Neuronal stem cell (in vitro differentiated cells): ENCODE data around the gene COA7.
A peak's percentile ranks its signal among the peaks of the same experiment; 100 is the strongest.
"Not testable (repeated sequence)": the region's sequence is repeated elsewhere in the genome, so short reads cannot be mapped to it uniquely, and the experiment has no call there.

Experiments
- DNase-seq: peaks from one replicate; pipeline ENCODE4 v3.0.0-alpha.2; 2013; ENCODE audit warnings: low spot score
- H2AFZ ChIP-seq: one replicate; pipeline ENCODE4 v1.6.1; 2013; ENCODE audit warnings: mild to moderate bottlenecking, low read length, inconsistent platforms
- H2AK5ac ChIP-seq: 2 replicates; pipeline ENCODE4 v1.6.1; 2013; ENCODE audit warnings: low read depth, mild to moderate bottlenecking, inconsistent platforms, low read length, moderate library complexity, mixed read lengths
- H2BK120ac ChIP-seq: 2 replicates; pipeline ENCODE4 v1.6.1; 2013; ENCODE audit warnings: low read depth, mild to moderate bottlenecking, inconsistent platforms, low read length, moderate library complexity, mixed read lengths
- H2BK12ac ChIP-seq: one replicate; pipeline ENCODE4 v1.6.1; 2013; ENCODE audit warnings: low read length, inconsistent platforms
- H2BK15ac ChIP-seq: 2 replicates; pipeline ENCODE4 v1.6.1; 2013; ENCODE audit warnings: mild to moderate bottlenecking, low read length, inconsistent platforms, mixed read lengths
- H2BK5ac ChIP-seq: one replicate; pipeline ENCODE4 v1.6.1; 2013; ENCODE audit warnings: inconsistent platforms, mild to moderate bottlenecking, low read length, moderate library complexity
- H3K14ac ChIP-seq: one replicate; pipeline ENCODE4 v1.6.1; 2013; ENCODE audit warnings: low read length, inconsistent platforms
- H3K18ac ChIP-seq: 2 replicates; pipeline ENCODE4 v1.6.1; 2013; ENCODE audit warnings: low read length, inconsistent platforms
- H3K23ac ChIP-seq: 2 replicates; pipeline ENCODE4 v1.6.1; 2013; ENCODE audit warnings: low read depth, mild to moderate bottlenecking, mixed read lengths, low read length, inconsistent platforms; ENCODE audit not compliant: poor library complexity
- H3K27ac ChIP-seq: replicated peaks from 3 replicates; pipeline ENCODE4 v1.5.1; 2013; ENCODE audit warnings: low read length, inconsistent platforms
- H3K27me3 ChIP-seq, 3 experiments: 2 replicates each; pipeline ENCODE4 v1.6.1; 2013; ENCODE audit warnings: low read length in 3 of 3, mild to moderate bottlenecking in 2 of 3, inconsistent platforms in 1 of 3, low read depth in 1 of 3, mixed read lengths in 1 of 3, moderate library complexity in 1 of 3; ENCODE audit not compliant: control insufficient read depth in 3 of 3, insufficient read depth in 3 of 3
- H3K36me3 ChIP-seq, 2 donors: replicated peaks in 1 of 2; 2 replicates each; pipeline ENCODE4 v1.6.1; 2013; ENCODE audit warnings: low read length in 2 of 2; ENCODE audit not compliant: control insufficient read depth in 2 of 2, insufficient read depth in 2 of 2
- H3K4ac ChIP-seq: 2 replicates; pipeline ENCODE4 v1.6.1; 2013; ENCODE audit warnings: inconsistent platforms, mild to moderate bottlenecking, low read length, moderate library complexity
- H3K4me1 ChIP-seq, 2 donors: 1 replicate in 1 of 2; 2 replicates in 1 of 2; pipeline ENCODE4 v1.6.1; 2013; ENCODE audit warnings: low read length in 2 of 2, low read depth in 1 of 2; ENCODE audit not compliant: control insufficient read depth in 2 of 2, insufficient read depth in 1 of 2
- H3K4me2 ChIP-seq: one replicate; pipeline ENCODE4 v1.6.1; 2013; ENCODE audit warnings: mild to moderate bottlenecking, low read length, inconsistent platforms; ENCODE audit not compliant: insufficient read depth, poor library complexity, severe bottlenecking
- H3K4me3 ChIP-seq, 2 donors: 2 replicates each; pipeline ENCODE4 v1.5.1; 2013; ENCODE audit warnings: low read length in 2 of 2, mild to moderate bottlenecking in 2 of 2, inconsistent platforms in 1 of 2, moderate library complexity in 1 of 2
- H3K79me1 ChIP-seq: one replicate; pipeline ENCODE4 v1.6.1; 2013; ENCODE audit warnings: low read depth, mild to moderate bottlenecking, inconsistent platforms, low read length, moderate library complexity
- H3K9ac ChIP-seq: one replicate; pipeline ENCODE4 v1.6.1; 2013; ENCODE audit warnings: mild to moderate bottlenecking, low read depth, low read length, inconsistent platforms; ENCODE audit not compliant: poor library complexity
- H3K9me3 ChIP-seq, 2 donors: replicated peaks in 1 of 2; 2 replicates each; pipeline versions ENCODE3 to v1.6.1; 2013; ENCODE audit warnings: low read length in 2 of 2, mild to moderate bottlenecking in 2 of 2, inconsistent platforms in 1 of 2, low read depth in 1 of 2, mixed read lengths in 1 of 2, moderate library complexity in 1 of 2; ENCODE audit not compliant: control insufficient read depth in 2 of 2, insufficient read depth in 1 of 2
- H4K8ac ChIP-seq: one replicate; pipeline ENCODE4 v1.6.1; 2013; ENCODE audit warnings: low read depth, mild to moderate bottlenecking, inconsistent platforms, low read length, moderate library complexity
- H4K91ac ChIP-seq: one replicate; pipeline ENCODE4 v1.6.1; 2013; ENCODE audit warnings: low read length, low read depth, mild to moderate bottlenecking, inconsistent platforms; ENCODE audit not compliant: poor library complexity
- WGBS, 2 donors: extraction: QIAGEN DNeasy Blood & Tissue Kit; methylation state at CpG; one replicate each; pipeline ENCODE4 v1.1.7; 2013; ENCODE audit warnings: missing lambda C conversion rate in 2 of 2, mixed read lengths in 1 of 2; ENCODE audit not compliant: insufficient read length in 2 of 2, insufficient replicate concordance in 1 of 2; ENCODE audit errors: extremely low coverage in 2 of 2; 5-methylcytosine and 5-hydroxymethylcytosine counted together

The COA7 gene

GRCh38 chr1:52692697-52693096 lies 5.5 kb downstream of the COA7 start:
- peaks cover 0 to 9% of the 10 kb centered on the region in 2 donors for H3K9me3 ChIP-seq
- H3K27me3 ChIP-seq: no peaks in the 10 kb centered on the region
- H3K27ac ChIP-seq: no peak overlapping the region
- H2BK12ac ChIP-seq: no peak overlapping the region
- H3K23ac ChIP-seq: no peak overlapping the region
- H4K91ac ChIP-seq: no peak overlapping the region
- peaks cover 20 to 59% of the 10 kb centered on the region in 2 donors for H3K36me3 ChIP-seq
- no peak for DNase-seq
- no peak overlapping the region for H2BK15ac ChIP-seq
- WGBS, 2 donors: no CpG with 5 or more reads among the region's 4 CpGs
- H3K14ac ChIP-seq: no peak overlapping the region
- H2BK120ac ChIP-seq: no peak overlapping the region
- no peak overlapping the region for H3K18ac ChIP-seq
- peaks cover under 1% of the 10 kb centered on the region for H3K79me1 ChIP-seq
- H2AFZ ChIP-seq: no peak overlapping the region
- no peak overlapping the region for H3K4me3 ChIP-seq
- no peak overlapping the region for H4K8ac ChIP-seq
- peaks cover 0 to 2% of the 10 kb centered on the region in 2 donors for H3K4me1 ChIP-seq
- H2AK5ac ChIP-seq: no peak overlapping the region
- H3K4ac ChIP-seq: no peak overlapping the region
- H3K4me2 ChIP-seq: no peak overlapping the region
- no peak overlapping the region for H2BK5ac ChIP-seq
- H3K9ac ChIP-seq: no peak overlapping the region

- no CpG with 5 or more reads among the region's 3 CpGs for WGBS, 2 donors
- H3K9me3 ChIP-seq: peaks cover 0 to 4% of the 10 kb centered on the region in 2 donors
- no peak overlapping the region for H2BK12ac ChIP-seq
These were observed 6.3 kb downstream of the COA7 start for GRCh38 chr1:52691821-52692220.

GRCh38 chr1:52686830-52687229 lies 11.3 kb downstream of the COA7 start:
- no peaks in the 10 kb centered on the region for H3K9me3 ChIP-seq
- no peak overlapping the region for H2BK120ac ChIP-seq
- no peak overlapping the region for H4K8ac ChIP-seq
- H3K4me1 ChIP-seq: no peaks in the 10 kb centered on the region
- no peak overlapping the region for H3K27ac ChIP-seq
- H2AFZ ChIP-seq: no peak overlapping the region
- H4K91ac ChIP-seq: no peak overlapping the region
- H2BK5ac ChIP-seq: no peak overlapping the region
- no CpG with 5 or more reads among the region's 5 CpGs for WGBS, 2 donors
- H3K23ac ChIP-seq: no peak overlapping the region
- H2AK5ac ChIP-seq: no peak overlapping the region
- H3K27me3 ChIP-seq: no peaks in the 10 kb centered on the region
- no peak overlapping the region for H3K4ac ChIP-seq
- no peak overlapping the region for H3K4me2 ChIP-seq
- H2BK12ac ChIP-seq: no peak overlapping the region
- H2BK15ac ChIP-seq: no peak overlapping the region
- no peaks in the 10 kb centered on the region for H3K79me1 ChIP-seq
- H3K14ac ChIP-seq: no peak overlapping the region
- H3K36me3 ChIP-seq: peaks cover 17 to 58% of the 10 kb centered on the region in 2 donors
- no peak overlapping the region for H3K4me3 ChIP-seq
- no peak overlapping the region for H3K9ac ChIP-seq
- no peak overlapping the region for H3K18ac ChIP-seq
- DNase-seq: no peak

More at GRCh38 chr1:52691821-52692220, 6.3 kb downstream of the COA7 start:
- Histone ChIP-seq H3K4ac (no peak overlapping the region), H3K9ac (no peak overlapping the region), H3K36me3 (peaks cover 26 to 68% of the 10 kb centered on the region in 2 donors), H4K91ac (no peak overlapping the region), H3K79me1 (no peaks in the 10 kb centered on the region), H3K14ac (no peak overlapping the region), H2BK15ac (no peak overlapping the region), H2BK120ac (no peak overlapping the region), H3K4me3 (no peak overlapping the region), H3K27ac (no peak overlapping the region), H3K18ac (no peak overlapping the region), H2AFZ (no peak overlapping the region), H4K8ac (no peak overlapping the region), H2AK5ac (no peak overlapping the region), H2BK5ac (no peak overlapping the region), H3K27me3 (no peaks in the 10 kb centered on the region), H3K4me1 (no peaks in the 10 kb centered on the region), H3K4me2 (no peak overlapping the region), H3K23ac (no peak overlapping the region)
- no peak for DNase-seq

- H3K23ac ChIP-seq, H2BK12ac ChIP-seq, H3K4me2 ChIP-seq, H2AK5ac ChIP-seq, H3K79me1 ChIP-seq, H2BK5ac ChIP-seq, H3K9ac ChIP-seq, H3K18ac ChIP-seq, H4K8ac ChIP-seq, H3K4me1 ChIP-seq, H2BK15ac ChIP-seq, H3K27ac ChIP-seq, H2BK120ac ChIP-seq, H3K4me3 ChIP-seq, H3K9me3 ChIP-seq, H4K91ac ChIP-seq, H3K27me3 ChIP-seq, H3K14ac ChIP-seq, H3K4ac ChIP-seq: not testable (repeated sequence)
- peak overlapping the region; percentile 12 for H2AFZ ChIP-seq
- no CpG with 5 or more reads among the region's 17 CpGs for WGBS, 2 donors
- DNase-seq: peak; percentile 64
- H3K36me3 ChIP-seq: peaks cover 16 to 54% of the 10 kb centered on the region in 2 donors
These were observed 11.8 kb downstream of the COA7 start for GRCh38 chr1:52686261-52686751.
